K562 (cell line): ENCODE measurements around the gene BRME1. TPM values are rescaled to one million over a fixed set of nuclear protein-coding genes. Genes with fewer than 3 reads are reported as not detected.
A peak's percentile ranks its signal among the peaks of the same experiment; 100 is the strongest.

Experiments used
- ATAC-seq: fragments of 200-7000 bp; cut with Tn5 transposase; 3 replicates; pipeline ENCODE4 v1.9.1; 2020; ENCODE audit warnings: moderate library complexity
- BruUV-seq: library from RNA; stranded (reverse); fragments of 400-500 nt; replicated peaks from 2 replicates; lab custom pipeline; 2021; lab: Mats Ljungman, UMichigan
- CTCF ChIA-PET: fragments of 300-600 bp; formaldehyde crosslinking; extraction: SDS; loops from one replicate; lab custom pipeline; 2021; ENCODE audit warnings: low intra/inter-chr PET ratio; lab: Yijun Ruan, JAX
- POLR2A ChIA-PET: fragments of 300-600, 350-650 bp; sonication (Branson Sonifier 250); formaldehyde crosslinking; extraction: SDS; loops from one replicate; lab custom pipeline; 2021; ENCODE audit warnings: antibody characterized with exemption, inconsistent platforms; lab: Yijun Ruan, JAX
- DNase-seq, 4 experiments: peaks; one replicate each; pipeline versions ENCODE4 v3.0.0 to v3.0.0-alpha.2; 2011 to 2018; ENCODE audit warnings: low spot score in 3 of 4, mixed read lengths in 3 of 4; ENCODE audit errors: extremely low read depth in 1 of 4
- FAIRE-seq: peaks from 2 replicates; lab custom pipeline; 2011; peaks lifted over from hg19 to GRCh38; lab: Jason Lieb, UNC
- H2AFZ ChIP-seq: 2 replicates; pipeline ENCODE4 v1.6.0; 2011; ENCODE audit warnings: low read depth, low read length, control low read depth, inconsistent platforms
- H3K27ac ChIP-seq: fragments of 200-600 bp; 3 replicates; pipeline ENCODE4 v1.8.0; 2011; ENCODE audit warnings: low read depth, mild to moderate bottlenecking, control low read depth, inconsistent platforms, low read length, moderate library complexity, mixed read lengths; ENCODE audit errors: extremely low read depth
- H3K27me3 ChIP-seq, 2 experiments: fragments of 300-600 bp in 1 of 2; 2 replicates in 1 of 2; 3 replicates in 1 of 2; pipeline versions ENCODE4 v1.6.0 to v1.8.0; 2011; ENCODE audit warnings: inconsistent platforms in 2 of 2, low read length in 2 of 2, mild to moderate bottlenecking in 1 of 2, mixed read lengths in 1 of 2, moderate library complexity in 1 of 2; ENCODE audit not compliant: control insufficient read depth in 2 of 2, insufficient read depth in 2 of 2
- H3K36me3 ChIP-seq: fragments of 300-600 bp; 3 replicates; pipeline ENCODE4 v1.8.0; 2011; ENCODE audit warnings: mild to moderate bottlenecking, low read length, inconsistent platforms; ENCODE audit not compliant: control insufficient read depth, insufficient read depth
- H3K4me1 ChIP-seq, 2 experiments: fragments of 200-600 bp in 1 of 2; replicated peaks in 1 of 2; 2 replicates in 1 of 2; 3 replicates in 1 of 2; pipeline versions ENCODE4 v1.5.1 to v1.8.0; 2011; ENCODE audit warnings: inconsistent platforms in 2 of 2, low read length in 2 of 2, mild to moderate bottlenecking in 1 of 2, mixed read lengths in 1 of 2, moderate library complexity in 1 of 2; ENCODE audit not compliant: control insufficient read depth in 2 of 2, insufficient read depth in 2 of 2
- H3K4me2 ChIP-seq: 2 replicates; pipeline ENCODE4 v1.6.1; 2011; ENCODE audit warnings: low read length, control low read depth, inconsistent platforms, mixed read lengths; ENCODE audit not compliant: insufficient read depth
- H3K4me3 ChIP-seq: fragments of 200-600 bp; sonication (generic), shearing (Covaris generic); 2 replicates; pipeline ENCODE4 v1.5.1; 2016; ENCODE audit warnings: control low read depth, inconsistent platforms
- H3K79me2 ChIP-seq: fragments of 200-600 bp; 3 replicates; pipeline ENCODE4 v1.8.0; 2011; ENCODE audit warnings: low read length, inconsistent platforms; ENCODE audit not compliant: control insufficient read depth, insufficient read depth
- H3K9ac ChIP-seq, 2 experiments: 2 replicates each; pipeline versions ENCODE4 v1.6.0 to v1.6.1; 2011; ENCODE audit warnings: low read depth in 2 of 2, low read length in 2 of 2, control low read depth in 1 of 2, inconsistent platforms in 1 of 2, mild to moderate bottlenecking in 1 of 2, mixed read lengths in 1 of 2; ENCODE audit not compliant: insufficient read depth in 1 of 2
- H3K9me1 ChIP-seq: one replicate; pipeline ENCODE4 v1.6.0; 2011; ENCODE audit warnings: inconsistent platforms, mild to moderate bottlenecking, low read length, moderate library complexity; ENCODE audit not compliant: control insufficient read depth, insufficient read depth
- H3K9me3 ChIP-seq: replicated peaks from 2 replicates; pipeline ENCODE4 v1.5.1; 2011; ENCODE audit warnings: low read depth, low read length, inconsistent platforms; ENCODE audit not compliant: control insufficient read depth, insufficient read depth
- H4K20me1 ChIP-seq: replicated peaks from 2 replicates; pipeline ENCODE4 v1.6.1; 2011; ENCODE audit warnings: low read length, inconsistent platforms, mixed read lengths; ENCODE audit not compliant: control insufficient read depth, insufficient read depth
- AFF1 ChIP-seq, 2 experiments: fragments of 450-650 bp; IDR thresholded peaks; 2 replicates each; pipeline ENCODE4 v1.6.1; 2018; ENCODE audit warnings: mild to moderate bottlenecking in 2 of 2, low read depth in 1 of 2; ENCODE audit not compliant: partially characterized antibody in 2 of 2
- ATF3 ChIP-seq, 2 experiments: fragments of 450-650 bp in 1 of 2; sonication (generic) in 1 of 2; formaldehyde crosslinking in 1 of 2; IDR thresholded peaks in 1 of 2; conservative IDR thresholded peaks in 1 of 2; 2 replicates each; pipeline versions ENCODE4 v1.6.1 to v1.8.1; 2016 to 2023; ENCODE audit warnings: mild to moderate bottlenecking in 2 of 2, moderate library complexity in 2 of 2, inconsistent platforms in 1 of 2, missing genetic modification reagents in 1 of 2
- CBX5 ChIP-seq: IDR thresholded peaks from 2 replicates; pipeline ENCODE4 v1.6.1; 2014; ENCODE audit warnings: low read depth, borderline replicate concordance
- CEBPB ChIP-seq: fragments of 450-650 bp; IDR thresholded peaks from 2 replicates; pipeline ENCODE4 v1.6.1; 2016; ENCODE audit warnings: missing genetic modification characterization, missing compliant biosample characterization
- FOXJ3 ChIP-seq: sonication (generic); formaldehyde crosslinking; IDR thresholded peaks from 2 replicates; pipeline ENCODE4 v1.4.0; 2020; ENCODE audit warnings: mild to moderate bottlenecking, missing genetic modification reagents
- HMG20A ChIP-seq: fragments of 450-650 bp; formaldehyde crosslinking; conservative IDR thresholded peaks from 2 replicates; pipeline ENCODE4 v1.4.0; 2020; ENCODE audit warnings: mild to moderate bottlenecking, mixed read lengths
- MXD1 ChIP-seq: fragments of 250-450 bp; sonication (Bioruptor Pico); IDR thresholded peaks from 2 replicates; pipeline ENCODE4 v1.8.0; 2021; ENCODE audit warnings: borderline replicate concordance, mild to moderate bottlenecking, moderate library complexity; ENCODE audit not compliant: poor library complexity, severe bottlenecking
- NCOA1 ChIP-seq: fragments of 450-650 bp; IDR thresholded peaks from 2 replicates; pipeline ENCODE4 v1.6.1; 2016; ENCODE audit warnings: low read depth
- RHOXF2B ChIP-seq: fragments of 250-450 bp; sonication (Bioruptor Pico); conservative IDR thresholded peaks from 2 replicates; pipeline ENCODE4 v1.5.1; 2021
- SIRT6 ChIP-seq: IDR thresholded peaks from one replicate; pipeline ENCODE4 v1.6.1; 2012; ENCODE audit warnings: low read depth, mild to moderate bottlenecking, control low read depth, inconsistent platforms, low read length, moderate library complexity
- TFAM ChIP-seq: fragments of 250-450 bp; sonication (Bioruptor Pico); conservative IDR thresholded peaks from 2 replicates; pipeline ENCODE4 v1.5.0; 2021; ENCODE audit warnings: mild to moderate bottlenecking, moderate library complexity
- ZBTB7A ChIP-seq: IDR thresholded peaks from 2 replicates; pipeline ENCODE4 v1.6.1; 2011; ENCODE audit warnings: low read depth, mild to moderate bottlenecking, low read length, moderate library complexity, borderline replicate concordance; ENCODE audit not compliant: control insufficient read depth
- ZNF586 ChIP-seq: fragments of 450-650 bp; formaldehyde crosslinking; conservative IDR thresholded peaks from 2 replicates; pipeline ENCODE4 v1.4.0; 2020; ENCODE audit warnings: mild to moderate bottlenecking, moderate library complexity
- WGBS: fragments of 100-300 bp; shearing (Covaris generic); methylation state at CpG from one replicate; pipeline ENCODE4 v1.1.6; 2016; ENCODE audit warnings: low coverage, mixed read lengths; ENCODE audit not compliant: insufficient coverage; ENCODE audit errors: missing lambda C conversion rate; 5-methylcytosine and 5-hydroxymethylcytosine counted together
- in situ Hi-C: fragments of 300-500 bp; cut with MboI; formaldehyde crosslinking; loops from 4 replicates; pipeline ENCODE4 v1.15.0; 2018; ENCODE audit warnings: inconsistent platforms, mixed read lengths
- intact Hi-C: fragments of 100-400 bp; cut with micrococcal nuclease; formaldehyde crosslinking; loops from 2 replicates; pipeline ENCODE4 v1.14.2; 2022
- polyA plus RNA-seq, 8 experiments: library from polyadenylated mRNA; depleted of rRNA in 4 of 8; stranded (reverse) in 5 of 8; unstranded in 3 of 8; fragments of >200 nt; fragmentation: Nextera tagmentation in 2 of 8; fragmentation: Illumina TruSeq in 1 of 8; extraction: Ambion mirVana in 2 of 8; extraction: Trizol in 1 of 8; gene quantifications; 2 replicates each; pipeline versions ENCODE4 v1.2.1 to v1.2.3, GENCODE V29; 2011 to 2014; ENCODE audit warnings: inconsistent platforms in 1 of 8, missing spikeins in 1 of 8
- total RNA-seq, 7 experiments: library from RNA; depleted of rRNA in 6 of 7; stranded (reverse); fragments of >200 nt in 6 of 7; fragmentation: Illumina TruSeq in 2 of 7; extraction: Trizol in 2 of 7; gene quantifications; 2 replicates each; pipeline versions ENCODE4 v1.2.1 to v1.2.3, GENCODE V29; 2011 to 2021; ENCODE audit warnings: low replicate concordance in 1 of 7

The BRME1 gene
- total and polyA plus RNA-seq, 9 of the 15 experiments (the other 6 are each of a cell fraction or from before 2014, with no cell fraction given): 0.75 to 6.1 (median 3.6) TPM

GRCh38 chr19:13846557-13847406 lies 59.1 kb downstream of the BRME1 start:
- Histone ChIP-seq H3K9ac (peak overlapping the region; percentile 90 to 98), H3K36me3 (no peaks in the 10 kb centered on the region), H3K27ac (peak overlapping the region; percentile 98), H3K9me1 (no peaks in the 10 kb centered on the region), H3K9me3 (no peaks in the 10 kb centered on the region), H3K4me2 (peak overlapping the region; percentile 79), H3K4me1 (peaks cover 50 to 89% of the 10 kb centered on the region in 2 experiments), H4K20me1 (no peaks in the 10 kb centered on the region), H3K79me2 (peaks cover 12% of the 10 kb centered on the region), H3K4me3 (peak overlapping the region; percentile 49), H2AFZ (peak overlapping the region; percentile 88), H3K27me3 (no peaks in the 10 kb centered on the region)
- DNase-seq (peak; percentile 74 to 92 (median 84)), FAIRE-seq (peak; percentile 79), ATAC-seq (peak; percentile 41)
- BruUV-seq: no TSS peak
- 1% methylated on average over 18 of the region's 23 CpGs for WGBS
- in situ Hi-C loops (loop anchor here (10.0 kb wide), 1 partner anchor 572 kb away; no protein-coding TSS in a partner anchor), intact Hi-C loops (no loop called here)
- POLR2A ChIA-PET: interaction anchor here (0.5 to 2.4 kb wide), 12 partner anchors 7 to 389 kb away, joined by 3 to 9 read pairs (median 4); partner anchors contain the start of gene C19orf53
- CTCF ChIA-PET: no interaction called here
- TF ChIP-seq HMG20A (no peak), MXD1 (CRISPR knock-in tag) (no peak), NCOA1 (no peak; the same call in 1 of the 2 replicates), CBX5 (no peak), RHOXF2B (CRISPR knock-in tag) (no peak), CEBPB (tag) (peak; percentile 63), ATF3 (IDR thresholded peaks at IDR 0.05) (peak; percentile 100), ATF3 (CRISPR knock-in tag; conservative IDR thresholded peaks at IDR 0.05) (peak; percentile 99), TFAM (CRISPR knock-in tag) (no peak), ZBTB7A (peak; percentile 97), FOXJ3 (CRISPR knock-in tag) (peak; percentile 91), SIRT6 (no peak), AFF1 (IDR thresholded peaks at IDR 0.05; ENCODE audit: low read depth in 1 of 2, partially characterized antibody in 2 of 2) (peak in 1 of 2 experiments; percentile 27), ZNF586 (no peak)
